SK-N-SH (cell line): Measurements from ENCODE around the gene GPN2.

ENCODE experiments used
- ELF1 ChIP-seq: IDR thresholded peaks from 2 replicates; pipeline ENCODE4 v1.4.0; 2012
- GABPA ChIP-seq: IDR thresholded peaks from 2 replicates; pipeline ENCODE4 v1.4.0; 2012; ENCODE audit warnings: low read depth, mild to moderate bottlenecking
- JUND ChIP-seq: IDR thresholded peaks from 2 replicates; pipeline ENCODE4 v1.4.0; 2012
- MXI1 ChIP-seq: IDR thresholded peaks from 2 replicates; pipeline ENCODE4 v1.6.1; 2012; ENCODE audit warnings: mild to moderate bottlenecking, low read depth, low read length, improper control_type of control experiment
- NFIC ChIP-seq: IDR thresholded peaks from 2 replicates; pipeline ENCODE4 v1.4.0; 2012; ENCODE audit warnings: borderline replicate concordance
- NRF1 ChIP-seq: IDR thresholded peaks from 2 replicates; pipeline ENCODE4 v1.6.1; 2012; ENCODE audit warnings: low read depth, mild to moderate bottlenecking, low read length
- RAD21 ChIP-seq: IDR thresholded peaks from 2 replicates; pipeline ENCODE4 v1.6.1; 2012; ENCODE audit warnings: mild to moderate bottlenecking, low read length
- RFX5 ChIP-seq: IDR thresholded peaks from 2 replicates; pipeline ENCODE4 v1.6.1; 2012; ENCODE audit warnings: mild to moderate bottlenecking, improper control_type of control experiment, low read length
- SIN3A ChIP-seq: IDR thresholded peaks from 2 replicates; pipeline ENCODE4 v1.6.1; 2012; ENCODE audit warnings: low read depth, mild to moderate bottlenecking, low read length, moderate library complexity, borderline replicate concordance
- TAF1 ChIP-seq: IDR thresholded peaks from 2 replicates; pipeline ENCODE4 v1.6.1; 2012; ENCODE audit warnings: low read depth, mild to moderate bottlenecking, low read length, moderate library complexity, borderline replicate concordance
- TF ChIP-seq, protein P1 (sequence below): IDR thresholded peaks from 2 replicates; pipeline ENCODE4 v1.4.0; 2012; ENCODE audit warnings: low read depth, borderline replicate concordance
- TF ChIP-seq, protein P2 (sequence below): fragments of 200-600 bp; sonication (generic); IDR thresholded peaks from 2 replicates; pipeline ENCODE4 v1.6.1; 2017; ENCODE audit warnings: antibody characterized with exemption, mild to moderate bottlenecking, moderate library complexity
- TF ChIP-seq, protein P3 (sequence below): fragments of 150-350 bp; IDR thresholded peaks from 2 replicates; pipeline ENCODE4 v1.6.1; 2017; ENCODE audit warnings: antibody characterized with exemption, low read length, low read depth, borderline replicate concordance
- TF ChIP-seq, protein P4 (sequence below): IDR thresholded peaks from 2 replicates; pipeline ENCODE4 v1.4.0; 2012; ENCODE audit warnings: low read depth

DNA sequence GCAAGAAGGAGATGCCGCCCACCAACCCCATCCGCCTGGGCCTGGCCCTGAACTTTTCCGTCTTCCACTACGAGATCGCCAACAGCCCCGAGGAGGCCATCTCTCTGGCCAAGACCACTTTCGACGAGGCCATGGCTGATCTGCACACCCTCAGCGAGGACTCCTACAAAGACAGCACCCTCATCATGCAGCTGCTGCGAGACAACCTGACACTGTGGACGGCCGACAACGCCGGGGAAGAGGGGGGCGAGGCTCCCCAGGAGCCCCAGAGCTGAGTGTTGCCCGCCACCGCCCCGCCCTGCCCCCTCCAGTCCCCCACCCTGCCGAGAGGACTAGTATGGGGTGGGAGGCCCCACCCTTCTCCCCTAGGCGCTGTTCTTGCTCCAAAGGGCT lies 26.4 kb downstream of the GPN2 start:
- TF ChIP-seq, protein P1, sequence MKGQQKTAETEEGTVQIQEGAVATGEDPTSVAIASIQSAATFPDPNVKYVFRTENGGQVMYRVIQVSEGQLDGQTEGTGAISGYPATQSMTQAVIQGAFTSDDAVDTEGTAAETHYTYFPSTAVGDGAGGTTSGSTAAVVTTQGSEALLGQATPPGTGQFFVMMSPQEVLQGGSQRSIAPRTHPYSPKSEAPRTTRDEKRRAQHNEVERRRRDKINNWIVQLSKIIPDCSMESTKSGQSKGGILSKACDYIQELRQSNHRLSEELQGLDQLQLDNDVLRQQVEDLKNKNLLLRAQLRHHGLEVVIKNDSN, result no peak
- TF ChIP-seq MXI1, result no peak
- no peak for TF ChIP-seq RAD21
- TF ChIP-seq ELF1, result no peak
- no peak for TF ChIP-seq RFX5
- TF ChIP-seq, protein P2, sequence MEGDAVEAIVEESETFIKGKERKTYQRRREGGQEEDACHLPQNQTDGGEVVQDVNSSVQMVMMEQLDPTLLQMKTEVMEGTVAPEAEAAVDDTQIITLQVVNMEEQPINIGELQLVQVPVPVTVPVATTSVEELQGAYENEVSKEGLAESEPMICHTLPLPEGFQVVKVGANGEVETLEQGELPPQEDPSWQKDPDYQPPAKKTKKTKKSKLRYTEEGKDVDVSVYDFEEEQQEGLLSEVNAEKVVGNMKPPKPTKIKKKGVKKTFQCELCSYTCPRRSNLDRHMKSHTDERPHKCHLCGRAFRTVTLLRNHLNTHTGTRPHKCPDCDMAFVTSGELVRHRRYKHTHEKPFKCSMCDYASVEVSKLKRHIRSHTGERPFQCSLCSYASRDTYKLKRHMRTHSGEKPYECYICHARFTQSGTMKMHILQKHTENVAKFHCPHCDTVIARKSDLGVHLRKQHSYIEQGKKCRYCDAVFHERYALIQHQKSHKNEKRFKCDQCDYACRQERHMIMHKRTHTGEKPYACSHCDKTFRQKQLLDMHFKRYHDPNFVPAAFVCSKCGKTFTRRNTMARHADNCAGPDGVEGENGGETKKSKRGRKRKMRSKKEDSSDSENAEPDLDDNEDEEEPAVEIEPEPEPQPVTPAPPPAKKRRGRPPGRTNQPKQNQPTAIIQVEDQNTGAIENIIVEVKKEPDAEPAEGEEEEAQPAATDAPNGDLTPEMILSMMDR, result no peak
- TF ChIP-seq GABPA, result no peak
- TF ChIP-seq, protein P3, sequence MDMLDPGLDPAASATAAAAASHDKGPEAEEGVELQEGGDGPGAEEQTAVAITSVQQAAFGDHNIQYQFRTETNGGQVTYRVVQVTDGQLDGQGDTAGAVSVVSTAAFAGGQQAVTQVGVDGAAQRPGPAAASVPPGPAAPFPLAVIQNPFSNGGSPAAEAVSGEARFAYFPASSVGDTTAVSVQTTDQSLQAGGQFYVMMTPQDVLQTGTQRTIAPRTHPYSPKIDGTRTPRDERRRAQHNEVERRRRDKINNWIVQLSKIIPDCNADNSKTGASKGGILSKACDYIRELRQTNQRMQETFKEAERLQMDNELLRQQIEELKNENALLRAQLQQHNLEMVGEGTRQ, result no peak
- TF ChIP-seq JUND, result no peak
- TF ChIP-seq TAF1, result no peak
- no peak for TF ChIP-seq NFIC
- TF ChIP-seq NRF1, result no peak
- TF ChIP-seq, protein P4, sequence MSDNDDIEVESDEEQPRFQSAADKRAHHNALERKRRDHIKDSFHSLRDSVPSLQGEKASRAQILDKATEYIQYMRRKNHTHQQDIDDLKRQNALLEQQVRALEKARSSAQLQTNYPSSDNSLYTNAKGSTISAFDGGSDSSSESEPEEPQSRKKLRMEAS, result no peak
- TF ChIP-seq SIN3A, result no peak
